Prostate gland (tissue), 2 donors: ENCODE results near the gene TEX52. TPM values are rescaled to one million over a fixed set of nuclear protein-coding genes. Genes with fewer than 3 reads are reported as not detected.

Source experiments
- DNase-seq: peaks from one replicate; pipeline ENCODE4 v3.0.0-alpha.2; 2019; ENCODE audit warnings: low spot score
- H3K27ac ChIP-seq, 2 donors: fragments of 200-600 bp; sonication (generic); 2 replicates each; pipeline ENCODE4 v1.5.1; 2017 to 2019
- H3K27me3 ChIP-seq: fragments of 200-600 bp; sonication (generic); replicated peaks from 2 replicates; pipeline ENCODE4 v1.5.1; 2019; ENCODE audit not compliant: insufficient read depth
- H3K36me3 ChIP-seq, 2 donors: fragments of 200-600 bp; sonication (generic); 1 replicate in 1 of 2; 2 replicates in 1 of 2; pipeline versions ENCODE4 v1.5.1 to v1.8.1; 2017 to 2019
- H3K4me1 ChIP-seq: fragments of 200-600 bp; sonication (generic); replicated peaks from 2 replicates; pipeline ENCODE4 v1.5.1; 2019
- H3K4me3 ChIP-seq, 2 donors: fragments of 200-600 bp; sonication (generic); 2 replicates each; pipeline ENCODE4 v1.5.1; 2017 to 2019
- H3K9me3 ChIP-seq: fragments of 200-600 bp; sonication (generic); 2 replicates; pipeline ENCODE4 v1.5.1; 2017
- CTCF ChIP-seq, 4 experiments: fragments of 200-600 bp in 2 of 4; fragments of 450-650 bp in 2 of 4; sonication (generic) in 2 of 4; IDR thresholded peaks; 1 replicate in 3 of 4; 2 replicates in 1 of 4; pipeline ENCODE4 v1.5.1; 2016 to 2019; ENCODE audit warnings: antibody characterized with exemption in 4 of 4, mild to moderate bottlenecking in 2 of 4, moderate library complexity in 2 of 4
- POLR2A ChIP-seq: fragments of 450-650 bp; IDR thresholded peaks from one replicate; pipeline ENCODE4 v1.6.1; 2016; ENCODE audit warnings: antibody characterized with exemption, mild to moderate bottlenecking
- POLR2AphosphoS5 ChIP-seq: sonication (generic); formaldehyde crosslinking; IDR thresholded peaks from one replicate; pipeline ENCODE4 v1.6.1; 2017; ENCODE audit warnings: antibody characterized with exemption
- WGBS: methylation state at CpG from one replicate; pipeline ENCODE4 v1.1.5; 2018; 5-methylcytosine and 5-hydroxymethylcytosine counted together
- intact Hi-C: fragments of 100-400 bp; cut with DNase I; formaldehyde crosslinking; loops from one replicate; pipeline ENCODE4 v1.14.2; 2022
- total RNA-seq, 2 donors: library from RNA; depleted of rRNA; stranded (reverse); fragments of >200 nt; gene quantifications; one replicate each; pipeline ENCODE4 v1.1.0, GENCODE V29; 2016

Gene TEX52
- total RNA-seq, 2 donors from 2014 or later: 0.85 TPM; not detected in 1

DNA sequence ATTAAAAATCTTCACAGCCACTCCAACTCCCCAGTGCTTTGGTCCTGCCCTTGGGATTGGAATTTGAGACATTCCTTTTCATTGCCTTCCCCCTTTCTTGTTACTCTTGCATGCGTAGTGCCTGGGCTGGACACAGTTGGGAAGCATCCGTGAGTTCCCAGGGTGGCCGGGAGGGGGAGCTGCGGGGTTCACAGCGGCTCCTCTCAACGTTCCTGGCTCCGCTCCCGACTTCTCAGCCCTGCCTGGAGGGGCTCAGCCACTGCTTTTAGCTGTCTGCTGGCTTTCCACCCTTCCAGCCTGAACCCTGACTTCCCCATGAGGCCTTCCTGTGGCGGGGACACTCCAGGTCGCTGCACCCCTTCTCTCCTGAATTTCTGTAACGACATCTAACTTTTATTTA lies 3.2 kb downstream of the TEX52 start:
- no peaks in the 10 kb centered on the region for H3K27me3 ChIP-seq
- DNase-seq: peak; percentile 59
- no peaks in the 10 kb centered on the region for H3K36me3 ChIP-seq
- 15% methylated on average over 11 of the region's 11 CpGs for WGBS
- no peaks in the 10 kb centered on the region for H3K4me1 ChIP-seq
- intact Hi-C loops: loop anchor here (5.0 to 10.0 kb wide), 2 partner anchors 91 to 179 kb away; no protein-coding TSS in a partner anchor
- H3K4me3 ChIP-seq: no peak overlapping the region
- no peaks in the 10 kb centered on the region for H3K9me3 ChIP-seq
- H3K27ac ChIP-seq: no peak overlapping the region
- TF ChIP-seq POLR2AphosphoS5 (peak; percentile 15), POLR2A (no peak), CTCF (IDR thresholded peaks at IDR 0.05) (peak; percentile 43 to 78 (median 58))

DNA sequence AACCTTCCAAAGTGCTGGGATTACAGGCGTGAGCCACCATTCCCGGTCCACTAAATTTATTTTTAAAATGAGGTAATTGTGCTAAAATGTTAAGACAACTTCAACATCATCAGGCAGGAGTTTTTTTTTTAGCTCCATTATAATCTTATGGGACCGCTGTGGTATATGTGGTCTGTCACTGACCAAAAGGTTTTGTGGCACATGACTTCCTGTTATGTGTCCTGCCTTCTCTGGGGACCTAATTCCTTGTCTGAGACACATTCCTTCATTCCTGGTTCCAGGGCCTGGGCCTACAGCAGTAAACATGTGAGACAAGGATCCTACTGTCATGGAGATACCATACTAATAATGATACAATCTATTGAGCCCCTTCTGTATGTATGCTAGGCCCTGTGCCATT lies 4.9 kb downstream of the TEX52 start:
- H3K36me3 ChIP-seq: no peaks in the 10 kb centered on the region
- no peaks in the 10 kb centered on the region for H3K9me3 ChIP-seq
- WGBS: 91% methylated on average over 3 of the region's 3 CpGs
- no peaks in the 10 kb centered on the region for H3K4me1 ChIP-seq
- intact Hi-C loops: loop anchor here (5.0 to 10.0 kb wide), 2 partner anchors 93 to 180 kb away; no protein-coding TSS in a partner anchor
- DNase-seq: no peak
- no peak overlapping the region for H3K27ac ChIP-seq
- no peaks in the 10 kb centered on the region for H3K27me3 ChIP-seq
- H3K4me3 ChIP-seq: no peak overlapping the region
- TF ChIP-seq CTCF (IDR thresholded peaks at IDR 0.05): no peak
- no peak for TF ChIP-seq POLR2A
- no peak for TF ChIP-seq POLR2AphosphoS5

DNA sequence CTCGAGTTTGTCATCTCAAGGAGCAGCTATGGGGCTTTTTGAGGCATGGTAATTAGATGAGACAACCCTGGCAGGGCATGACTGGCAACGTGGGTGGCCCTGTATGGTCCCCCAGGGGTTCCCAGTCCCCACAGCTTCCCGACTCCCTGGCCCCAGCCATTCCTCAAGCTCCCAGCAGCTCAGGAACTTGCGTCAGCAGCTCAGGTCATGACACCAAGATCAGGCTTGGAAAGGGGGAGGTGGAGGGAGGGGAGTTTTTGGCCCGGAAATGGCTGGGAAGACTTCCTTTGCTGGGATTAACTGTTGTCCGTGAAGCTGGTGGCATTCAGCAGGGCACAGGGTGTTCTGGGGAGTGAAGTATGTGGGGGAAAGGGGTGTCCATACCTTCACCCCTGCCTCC lies 11.6 kb downstream of the TEX52 start:
- TF ChIP-seq POLR2A (no peak), POLR2AphosphoS5 (no peak), CTCF (IDR thresholded peaks at IDR 0.05) (no peak)
- no peaks in the 10 kb centered on the region for H3K27me3 ChIP-seq
- no peaks in the 10 kb centered on the region for H3K36me3 ChIP-seq
- H3K4me1 ChIP-seq: no peaks in the 10 kb centered on the region
- H3K27ac ChIP-seq: no peak overlapping the region
- WGBS: 34% methylated on average over 6 of the region's 6 CpGs
- intact Hi-C loops: no loop called here
- H3K9me3 ChIP-seq: no peaks in the 10 kb centered on the region
- no peak for DNase-seq
- H3K4me3 ChIP-seq: no peak overlapping the region

- no peak overlapping the region for H3K27ac ChIP-seq
- intact Hi-C loops: no loop called here
- H3K4me1 ChIP-seq: no peaks in the 10 kb centered on the region
- TF ChIP-seq POLR2AphosphoS5: no peak
- no peak for TF ChIP-seq CTCF (IDR thresholded peaks at IDR 0.05)
- TF ChIP-seq POLR2A: no peak
- no peaks in the 10 kb centered on the region for H3K36me3 ChIP-seq
- WGBS: 71% methylated on average over 9 of the region's 9 CpGs
- no peaks in the 10 kb centered on the region for H3K27me3 ChIP-seq
- no peak overlapping the region for H3K4me3 ChIP-seq
- H3K9me3 ChIP-seq: no peaks in the 10 kb centered on the region
- DNase-seq: no peak
These were observed 12.1 kb downstream of the TEX52 start for GRCh38 chr12:2844786-2845185.

DNA sequence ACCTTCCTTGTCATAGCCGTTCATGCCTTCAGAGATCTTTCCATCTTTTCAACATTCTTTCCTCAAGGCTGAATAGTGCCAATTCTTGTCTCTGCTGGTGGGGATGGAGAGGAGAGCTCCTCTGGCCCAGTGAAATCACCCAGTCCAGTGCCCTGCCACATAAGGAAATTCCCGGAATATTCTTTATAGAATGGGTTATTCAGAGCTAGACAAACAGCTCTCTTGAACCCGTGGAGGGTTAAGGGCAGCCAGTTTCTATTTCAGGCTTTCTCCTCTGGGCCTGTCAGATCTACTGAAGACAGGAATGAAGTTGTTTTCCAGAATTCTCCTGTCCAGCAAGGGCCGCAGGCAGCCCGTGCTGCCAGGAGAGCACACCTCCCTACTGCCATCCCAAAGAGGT lies 13.9 kb downstream of the TEX52 start:
- Histone ChIP-seq H3K4me1 (no peaks in the 10 kb centered on the region), H3K36me3 (no peaks in the 10 kb centered on the region), H3K4me3 (no peak overlapping the region), H3K27me3 (no peaks in the 10 kb centered on the region), H3K27ac (no peak overlapping the region), H3K9me3 (no peaks in the 10 kb centered on the region)
- TF ChIP-seq CTCF (IDR thresholded peaks at IDR 0.05) (no peak), POLR2AphosphoS5 (no peak), POLR2A (no peak)
- intact Hi-C loops: no loop called here
- DNase-seq: no peak
- WGBS: 84% methylated on average over 5 of the region's 5 CpGs
